ENCODE results near the gene GRIN1.

GRIN1 gene

GRCh38 chr9:137167747-137168572 lies 29.0 kb downstream of the GRIN1 start (continued):
- TF ChIP-seq ZNF140 (tag by site-specific recombination; IDR thresholded peaks at IDR 0.05) (no peak), MZF1 (tag by site-specific recombination; IDR thresholded peaks at IDR 0.05; ENCODE audit: borderline replicate concordance) (no peak), PBX3 (CRISPR knock-in tag; IDR thresholded peaks at IDR 0.05) (no peak), ZNF585B (tag by site-specific recombination; IDR thresholded peaks at IDR 0.05) (no peak), ZNF404 (tag by site-specific recombination; IDR thresholded peaks at IDR 0.05) (no peak), ZNF629 (tag by site-specific recombination; IDR thresholded peaks at IDR 0.05) (no peak), ZNF549 (tag by site-specific recombination; IDR thresholded peaks at IDR 0.05) (no peak), AEBP2 (tag by site-specific recombination; IDR thresholded peaks at IDR 0.05; ENCODE audit: borderline replicate concordance) (no peak), PRDM2 (tag by site-specific recombination; IDR thresholded peaks at IDR 0.05; ENCODE audit: borderline replicate concordance) (no peak), ZEB2 (tag by site-specific recombination; IDR thresholded peaks at IDR 0.05) (no peak), ZNF658 (tag by site-specific recombination; IDR thresholded peaks at IDR 0.05) (no peak), ZBTB26 (tag by site-specific recombination; optimal IDR thresholded peaks at IDR 0.05) (no peak), ZNF214 (tag by site-specific recombination; IDR thresholded peaks at IDR 0.05; ENCODE audit: borderline replicate concordance) (no peak), ZNF433 (tag by site-specific recombination; IDR thresholded peaks at IDR 0.05; ENCODE audit: low read depth) (no peak), ZNF510 (tag by site-specific recombination; IDR thresholded peaks at IDR 0.05; ENCODE audit: insufficient replicate concordance) (no peak), ZNF16 (tag by site-specific recombination; IDR thresholded peaks at IDR 0.05; ENCODE audit: low read depth) (no peak), RBAK (tag by site-specific recombination; IDR thresholded peaks at IDR 0.05) (no peak), OSR2 (tag by site-specific recombination; IDR thresholded peaks at IDR 0.05) (0 out of 2 replicates have a peak, but pooled peaks have one; percentile 28), ZSCAN30 (tag by site-specific recombination; IDR thresholded peaks at IDR 0.05) (no peak), ZNF768 (tag by site-specific recombination; IDR thresholded peaks at IDR 0.05) (no peak), ZNF324 (tag by site-specific recombination; IDR thresholded peaks at IDR 0.05) (no peak), ZNF837 (tag by site-specific recombination; IDR thresholded peaks at IDR 0.05) (no peak), ZNF555 (tag by site-specific recombination; conservative IDR thresholded peaks at IDR 0.05) (no peak), CTCF (tag by site-specific recombination; IDR thresholded peaks at IDR 0.05) (no peak), ZNF48 (tag by site-specific recombination; IDR thresholded peaks at IDR 0.05) (no peak), ZNF114 (tag by site-specific recombination; IDR thresholded peaks at IDR 0.05) (no peak), ZBTB7A (tag by site-specific recombination; IDR thresholded peaks at IDR 0.05; ENCODE audit: low read depth) (no peak), YY2 (tag by site-specific recombination; IDR thresholded peaks at IDR 0.05) (no peak), ZNF174 (tag by site-specific recombination; IDR thresholded peaks at IDR 0.05) (no peak)

Data from HEK293 (cell line).